SK-N-SH treated with all-trans-retinoic acid at 6 μM for 48 hours (cell line): ENCODE results near the gene CAST.

ENCODE experiments used
- ATAC-seq: fragments of 200-7000 bp; cut with Tn5 transposase; 3 replicates; pipeline ENCODE4 v1.9.1; 2020; ENCODE audit warnings: mild to moderate bottlenecking, moderate library complexity
- ARNTL ChIP-seq: fragments of 450-650 bp; formaldehyde crosslinking; IDR thresholded peaks from 2 replicates; pipeline ENCODE4 v1.5.0; 2020; ENCODE audit warnings: low read depth, mild to moderate bottlenecking, moderate library complexity, borderline replicate concordance
- BACH2 ChIP-seq: fragments of 250-450 bp; sonication (Bioruptor Pico); IDR thresholded peaks from 2 replicates; pipeline ENCODE4 v1.9.0; 2021; ENCODE audit warnings: mild to moderate bottlenecking, borderline replicate concordance
- CSDC2 ChIP-seq: fragments of 250-450 bp; sonication (Bioruptor Pico); IDR thresholded peaks from 2 replicates; pipeline ENCODE4 v1.5.0; 2020; ENCODE audit warnings: mild to moderate bottlenecking, moderate library complexity
- ESRRG ChIP-seq: fragments of 250-450 bp; sonication (Bioruptor Pico); IDR thresholded peaks from 2 replicates; pipeline ENCODE4 v1.6.1; 2021; ENCODE audit warnings: mild to moderate bottlenecking
- GLIS3 ChIP-seq: fragments of 250-450 bp; sonication (Bioruptor Pico); IDR thresholded peaks from 2 replicates; pipeline ENCODE4 v1.5.0; 2020; ENCODE audit warnings: mild to moderate bottlenecking, moderate library complexity
- ISL1 ChIP-seq: fragments of 250-450 bp; sonication (Bioruptor Pico); IDR thresholded peaks from 2 replicates; pipeline ENCODE4 v2.1.2; 2022; ENCODE audit warnings: mild to moderate bottlenecking, moderate library complexity
- OSR1 ChIP-seq: fragments of 250-450 bp; sonication (Bioruptor Pico); IDR thresholded peaks from 2 replicates; pipeline ENCODE4 v1.8.0; 2022; ENCODE audit warnings: moderate library complexity, mild to moderate bottlenecking, inconsistent platforms
- PATZ1 ChIP-seq: fragments of 250-450 bp; sonication (Bioruptor Pico); IDR thresholded peaks from 2 replicates; pipeline ENCODE4 v1.8.0; 2020; ENCODE audit warnings: mild to moderate bottlenecking, moderate library complexity, borderline replicate concordance
- POU6F1 ChIP-seq: fragments of 250-450 bp; sonication (Bioruptor Pico); IDR thresholded peaks from 2 replicates; pipeline ENCODE4 v1.8.0; 2021; ENCODE audit warnings: low read depth, mild to moderate bottlenecking, moderate library complexity, borderline replicate concordance
- PPARA ChIP-seq: fragments of 250-450 bp; sonication (Bioruptor Pico); IDR thresholded peaks from 2 replicates; pipeline ENCODE4 v1.5.0; 2020; ENCODE audit warnings: mild to moderate bottlenecking, borderline replicate concordance
- RARB ChIP-seq: fragments of 250-450 bp; sonication (Bioruptor Pico); IDR thresholded peaks from 2 replicates; pipeline ENCODE4 v1.8.0; 2021; ENCODE audit warnings: mild to moderate bottlenecking, moderate library complexity
- TCF4 ChIP-seq: fragments of 250-450 bp; sonication (Bioruptor Pico); IDR thresholded peaks from 2 replicates; pipeline ENCODE4 v1.8.0; 2021; ENCODE audit warnings: mild to moderate bottlenecking, moderate library complexity, borderline replicate concordance
- TSHZ2 ChIP-seq: fragments of 250-450 bp; sonication (Bioruptor Pico); IDR thresholded peaks from 2 replicates; pipeline ENCODE4 v1.5.0; 2020; ENCODE audit warnings: mild to moderate bottlenecking, moderate library complexity
- ZFP3 ChIP-seq: fragments of 250-450 bp; sonication (Bioruptor Pico); IDR thresholded peaks from 2 replicates; pipeline ENCODE4 v1.5.0; 2020; ENCODE audit warnings: mild to moderate bottlenecking, moderate library complexity
- ZFP30 ChIP-seq: fragments of 450-650 bp; formaldehyde crosslinking; IDR thresholded peaks from 2 replicates; pipeline ENCODE4 v1.5.0; 2022; ENCODE audit warnings: mild to moderate bottlenecking, moderate library complexity
- ZNF565 ChIP-seq: fragments of 450-650 bp; formaldehyde crosslinking; conservative IDR thresholded peaks from 2 replicates; pipeline ENCODE4 v1.5.0; 2020; ENCODE audit warnings: low read depth, mild to moderate bottlenecking, moderate library complexity
- ZNF70 ChIP-seq: fragments of 450-650 bp; formaldehyde crosslinking; IDR thresholded peaks from 2 replicates; pipeline ENCODE4 v1.5.0; 2020; ENCODE audit warnings: mild to moderate bottlenecking, moderate library complexity
- ZNF8 ChIP-seq: fragments of 450-650 bp; formaldehyde crosslinking; IDR thresholded peaks from 2 replicates; pipeline ENCODE4 v1.5.0; 2020; ENCODE audit warnings: mild to moderate bottlenecking, moderate library complexity

Gene CAST

GRCh38 chr5:96657068-96657467 lies 5.1 kb upstream of the CAST start:
- ATAC-seq = peak; percentile 63
- peak; percentile 26; the same call in 1 of the 2 replicates for TF ChIP-seq ISL1 (CRISPR knock-in tag)
- TF ChIP-seq ARNTL (CRISPR knock-in tag) = no peak
- TF ChIP-seq BACH2 (CRISPR knock-in tag) = no peak
- TF ChIP-seq OSR1 (CRISPR knock-in tag) = no peak

- ATAC-seq = no peak
- TF ChIP-seq ESRRG (no peak), PPARA (CRISPR knock-in tag) (no peak), ISL1 (CRISPR knock-in tag) (no peak), BACH2 (CRISPR knock-in tag) (no peak), OSR1 (CRISPR knock-in tag) (no peak), ZNF8 (CRISPR knock-in tag) (no peak), POU6F1 (no peak), ARNTL (CRISPR knock-in tag) (no peak), RARB (CRISPR knock-in tag) (no peak), ZNF565 (no peak), ZFP30 (no peak), CSDC2 (CRISPR knock-in tag) (no peak), TSHZ2 (CRISPR knock-in tag) (no peak), PATZ1 (CRISPR knock-in tag) (no peak), TCF4 (CRISPR knock-in tag) (no peak)
Measured at GRCh38 chr5:96658272-96658671, 3.9 kb upstream of the CAST start.

GRCh38 chr5:96659170-96659569 lies 3.0 kb upstream of the CAST start:
- ATAC-seq = no peak
- TF ChIP-seq POU6F1 (no peak), ZFP3 (no peak), ISL1 (CRISPR knock-in tag) (no peak), ZNF8 (CRISPR knock-in tag) (no peak), CSDC2 (CRISPR knock-in tag) (no peak), OSR1 (CRISPR knock-in tag) (no peak), PATZ1 (CRISPR knock-in tag) (no peak), RARB (CRISPR knock-in tag) (no peak), ZNF565 (no peak), ZNF70 (CRISPR knock-in tag) (no peak), GLIS3 (CRISPR knock-in tag) (no peak)
